KMS-11 (cell line): ENCODE data around the gene SLC9A9.

ENCODE experiments used
- H2AFZ ChIP-seq: fragments of 200-600 bp; sonication (generic); 2 replicates; pipeline ENCODE4 v1.6.1; 2016; ENCODE audit warnings: antibody characterized with exemption, mixed run types, low read depth
- H3K27ac ChIP-seq: fragments of 200-600 bp; sonication (generic); 2 replicates; pipeline ENCODE4 v1.6.1; 2016; ENCODE audit warnings: mild to moderate bottlenecking, mixed run types
- H3K27me3 ChIP-seq: fragments of 200-600 bp; sonication (generic); 2 replicates; pipeline ENCODE4 v1.6.1; 2017; ENCODE audit warnings: mild to moderate bottlenecking, low read depth, mixed run types, moderate library complexity; ENCODE audit not compliant: insufficient read depth
- H3K36me3 ChIP-seq: fragments of 200-600 bp; sonication (generic); 2 replicates; pipeline ENCODE4 v1.6.1; 2017; ENCODE audit warnings: mild to moderate bottlenecking, mixed run types; ENCODE audit not compliant: insufficient read depth
- H3K4me1 ChIP-seq: fragments of 200-600 bp; sonication (generic); 2 replicates; pipeline ENCODE4 v1.6.1; 2016; ENCODE audit warnings: mild to moderate bottlenecking, low read depth, mixed run types; ENCODE audit not compliant: poor library complexity, severe bottlenecking
- H3K4me2 ChIP-seq: fragments of 200-600 bp; sonication (generic); 2 replicates; pipeline ENCODE4 v1.7.0; 2016; ENCODE audit warnings: mild to moderate bottlenecking, mixed run types
- H3K4me3 ChIP-seq: fragments of 200-600 bp; sonication (generic); IDR thresholded peaks from 2 replicates; pipeline ENCODE4 v1.6.1; 2017; ENCODE audit warnings: low read depth, low read length, mixed read lengths; ENCODE audit not compliant: insufficient read depth
- H3K79me2 ChIP-seq: fragments of 200-600 bp; sonication (generic); 2 replicates; pipeline ENCODE4 v1.6.1; 2016; ENCODE audit warnings: low read depth, mixed run types; ENCODE audit not compliant: insufficient read depth
- H3K9ac ChIP-seq: fragments of 200-600 bp; sonication (generic); 2 replicates; pipeline ENCODE4 v1.6.1; 2016; ENCODE audit warnings: mild to moderate bottlenecking, mixed run types
- H4K20me1 ChIP-seq: fragments of 200-600 bp; sonication (generic); 2 replicates; pipeline ENCODE4 v1.6.1; 2016; ENCODE audit warnings: mild to moderate bottlenecking, mixed run types; ENCODE audit not compliant: insufficient read depth
- CTCF ChIP-seq: fragments of 200-600 bp; sonication (generic); conservative IDR thresholded peaks from 2 replicates; pipeline ENCODE4 v1.6.1; 2017; ENCODE audit warnings: low read depth, mild to moderate bottlenecking, antibody characterized with exemption, low read length, moderate library complexity, mixed read lengths

The SLC9A9 gene

GRCh38 chr3:143331350-143331749 is 516.9 kb downstream of the SLC9A9 start:
- Histone ChIP-seq H3K4me2 (no peak overlapping the region), H3K27ac (no peak overlapping the region), H4K20me1 (no peaks in the 10 kb centered on the region), H3K36me3 (no peaks in the 10 kb centered on the region), H3K9ac (no peak overlapping the region), H3K4me3 (no peak overlapping the region), H3K27me3 (no peaks in the 10 kb centered on the region), H2AFZ (no peak overlapping the region), H3K79me2 (no peaks in the 10 kb centered on the region), H3K4me1 (no peaks in the 10 kb centered on the region)
- TF ChIP-seq CTCF = no peak

GRCh38 chr3:143330296-143330868 is 517.9 kb downstream of the SLC9A9 start:
- Histone ChIP-seq H3K27ac (no peak overlapping the region), H3K79me2 (no peaks in the 10 kb centered on the region), H4K20me1 (no peaks in the 10 kb centered on the region), H3K4me3 (no peak overlapping the region), H2AFZ (no peak overlapping the region), H3K9ac (no peak overlapping the region), H3K4me2 (no peak overlapping the region), H3K4me1 (no peaks in the 10 kb centered on the region), H3K36me3 (no peaks in the 10 kb centered on the region), H3K27me3 (no peaks in the 10 kb centered on the region)
- no peak for TF ChIP-seq CTCF

GRCh38 chr3:143329567-143330211 is 518.6 kb downstream of the SLC9A9 start:
- Histone ChIP-seq H3K9ac (no peak overlapping the region), H3K4me3 (no peak overlapping the region), H3K27ac (no peak overlapping the region), H3K36me3 (no peaks in the 10 kb centered on the region), H3K4me1 (no peaks in the 10 kb centered on the region), H3K79me2 (no peaks in the 10 kb centered on the region), H4K20me1 (no peaks in the 10 kb centered on the region), H3K4me2 (no peak overlapping the region), H3K27me3 (no peaks in the 10 kb centered on the region), H2AFZ (no peak overlapping the region)
- TF ChIP-seq CTCF = no peak

GRCh38 chr3:143328451-143328850 is 519.8 kb downstream of the SLC9A9 start:
- TF ChIP-seq CTCF = no peak
- H4K20me1 ChIP-seq = no peaks in the 10 kb centered on the region
- no peak overlapping the region for H3K9ac ChIP-seq
- H3K79me2 ChIP-seq = no peaks in the 10 kb centered on the region
- H3K27me3 ChIP-seq = no peaks in the 10 kb centered on the region
- no peak overlapping the region for H2AFZ ChIP-seq
- H3K4me1 ChIP-seq = no peaks in the 10 kb centered on the region
- no peak overlapping the region for H3K27ac ChIP-seq
- H3K36me3 ChIP-seq = no peaks in the 10 kb centered on the region
- no peak overlapping the region for H3K4me2 ChIP-seq
- no peak overlapping the region for H3K4me3 ChIP-seq
